H9 (cell line): ENCODE results near the gene OTX2. TPM values are rescaled to one million over a fixed set of nuclear protein-coding genes. Genes with fewer than 3 reads are reported as not detected.

Experiments
- DNase-seq: peaks from one replicate; pipeline ENCODE4 v3.0.0-alpha.2; 2017
- H2AFZ ChIP-seq: one replicate; pipeline ENCODE4 v1.6.1; 2013; ENCODE audit warnings: mild to moderate bottlenecking, low read length, control low read depth, moderate library complexity
- H2AK5ac ChIP-seq: 2 replicates; pipeline ENCODE4 v1.6.1; 2013; ENCODE audit warnings: low read length, control low read depth, mixed read lengths; ENCODE audit not compliant: insufficient read length
- H2BK120ac ChIP-seq: one replicate; pipeline ENCODE4 v1.6.1; 2013; ENCODE audit warnings: low read depth, mild to moderate bottlenecking, low read length, control low read depth, inconsistent platforms; ENCODE audit not compliant: poor library complexity, severe bottlenecking
- H2BK12ac ChIP-seq: 2 replicates; pipeline ENCODE4 v1.6.1; 2013; ENCODE audit warnings: low read length, control low read depth, mixed read lengths, low read depth; ENCODE audit not compliant: insufficient read length
- H2BK15ac ChIP-seq: 2 replicates; pipeline ENCODE4 v1.6.1; 2013; ENCODE audit warnings: low read depth, low read length, control low read depth
- H2BK20ac ChIP-seq: one replicate; pipeline ENCODE4 v1.6.1; 2013; ENCODE audit warnings: low read depth, mild to moderate bottlenecking, low read length, control low read depth, inconsistent platforms; ENCODE audit not compliant: poor library complexity, severe bottlenecking
- H2BK5ac ChIP-seq: 2 replicates; pipeline ENCODE4 v1.6.1; 2013; ENCODE audit warnings: low read length, control low read depth, mixed read lengths; ENCODE audit not compliant: insufficient read length
- H3K14ac ChIP-seq: 2 replicates; pipeline ENCODE4 v1.6.1; 2013; ENCODE audit warnings: low read length, control low read depth; ENCODE audit not compliant: insufficient read depth
- H3K18ac ChIP-seq: 2 replicates; pipeline ENCODE4 v1.6.1; 2013; ENCODE audit warnings: low read depth, mild to moderate bottlenecking, mixed read lengths, low read length, control low read depth; ENCODE audit not compliant: insufficient read length
- H3K23ac ChIP-seq: 2 replicates; pipeline ENCODE4 v1.6.1; 2013; ENCODE audit warnings: low read length, control low read depth, mixed read lengths, low read depth; ENCODE audit not compliant: insufficient read length
- H3K23me2 ChIP-seq: 2 replicates; pipeline ENCODE4 v1.6.1; 2013; ENCODE audit warnings: low read depth, mild to moderate bottlenecking, mixed read lengths, low read length, control low read depth; ENCODE audit not compliant: insufficient read length, poor library complexity, severe bottlenecking
- H3K27ac ChIP-seq: 2 replicates; pipeline ENCODE4 v1.5.1; 2013; ENCODE audit warnings: low read length, control low read depth, mixed read lengths, low read depth; ENCODE audit not compliant: insufficient read length
- H3K27me3 ChIP-seq: 2 replicates; pipeline ENCODE4 v1.6.1; 2013; ENCODE audit warnings: low read length, control low read depth, inconsistent platforms; ENCODE audit not compliant: insufficient read depth
- H3K4ac ChIP-seq: 2 replicates; pipeline ENCODE4 v1.6.1; 2013; ENCODE audit warnings: low read depth, mild to moderate bottlenecking, control low read depth, inconsistent platforms, low read length, moderate library complexity
- H3K4me1 ChIP-seq: 2 replicates; pipeline ENCODE4 v1.6.1; 2013; ENCODE audit warnings: low read length, control low read depth, inconsistent platforms; ENCODE audit not compliant: insufficient read depth
- H3K4me2 ChIP-seq: 2 replicates; pipeline ENCODE4 v1.6.1; 2013; ENCODE audit warnings: low read length, control low read depth, mixed read lengths; ENCODE audit not compliant: insufficient read length, insufficient read depth
- H3K56ac ChIP-seq: 2 replicates; pipeline ENCODE4 v1.6.1; 2013; ENCODE audit warnings: low read depth, mild to moderate bottlenecking, mixed read lengths, low read length, control low read depth; ENCODE audit not compliant: insufficient read length
- H3K79me1 ChIP-seq: 2 replicates; pipeline ENCODE4 v1.6.1; 2013; ENCODE audit warnings: low read depth, mild to moderate bottlenecking, moderate library complexity, low read length, control low read depth, inconsistent platforms; ENCODE audit not compliant: insufficient read depth, poor library complexity, severe bottlenecking
- H3K79me2 ChIP-seq: 2 replicates; pipeline ENCODE4 v1.6.1; 2013; ENCODE audit warnings: low read length, control low read depth, inconsistent platforms; ENCODE audit not compliant: insufficient read depth
- H3K9ac ChIP-seq: 2 replicates; pipeline ENCODE4 v1.6.1; 2013; ENCODE audit warnings: low read length, control low read depth, mixed read lengths; ENCODE audit not compliant: insufficient read length; ENCODE audit errors: extremely low read depth
- H3K9me3 ChIP-seq: one replicate; pipeline ENCODE4 v1.6.1; 2013; ENCODE audit warnings: low read depth, low read length, inconsistent platforms; ENCODE audit not compliant: control insufficient read depth
- H3T11ph ChIP-seq: one replicate; pipeline ENCODE4 v1.6.1; 2013; ENCODE audit warnings: mild to moderate bottlenecking, low read length, control low read depth, inconsistent platforms
- H4K20me1 ChIP-seq: one replicate; pipeline ENCODE4 v1.6.1; 2013; ENCODE audit not compliant: control insufficient read depth, insufficient read length, insufficient read depth
- H4K5ac ChIP-seq: 2 replicates; pipeline ENCODE4 v1.6.1; 2013; ENCODE audit warnings: low read depth, mild to moderate bottlenecking, mixed read lengths, low read length, control low read depth; ENCODE audit not compliant: insufficient read length
- H4K8ac ChIP-seq: replicated peaks from 2 replicates; pipeline ENCODE4 v1.6.1; 2013; ENCODE audit warnings: low read length, control low read depth, mixed read lengths, low read depth; ENCODE audit not compliant: insufficient read length
- H4K91ac ChIP-seq: 2 replicates; pipeline ENCODE4 v1.6.1; 2013; ENCODE audit warnings: low read depth, mild to moderate bottlenecking, moderate library complexity, mixed read lengths, low read length, control low read depth; ENCODE audit not compliant: insufficient read length
- H3K27ac Mint-ChIP-seq, 3 experiments: 2 replicates in 2 of 3; 3 replicates in 1 of 3; pipeline ENCODE4 v1.8.0; 2020 to 2021; ENCODE audit warnings: mixed read lengths in 3 of 3, mild to moderate bottlenecking in 1 of 3, moderate library complexity in 1 of 3
- H3K27me3 Mint-ChIP-seq: 2 replicates; pipeline ENCODE4 v1.8.0; 2021; ENCODE audit warnings: low read depth, mild to moderate bottlenecking, moderate library complexity, mixed read lengths
- H3K36me3 Mint-ChIP-seq, 3 experiments: 2 replicates in 2 of 3; 3 replicates in 1 of 3; pipeline ENCODE4 v1.8.0; 2020 to 2021; ENCODE audit warnings: low read depth in 3 of 3, mixed read lengths in 3 of 3; ENCODE audit not compliant: insufficient read depth in 1 of 3
- H3K4me1 Mint-ChIP-seq, 2 experiments: 2 replicates each; pipeline ENCODE4 v1.8.0; 2020; ENCODE audit warnings: mixed read lengths in 2 of 2
- H3K4me3 Mint-ChIP-seq, 2 experiments: 2 replicates in 1 of 2; 3 replicates in 1 of 2; pipeline ENCODE4 v1.8.0; 2020 to 2021; ENCODE audit warnings: mild to moderate bottlenecking in 2 of 2, mixed read lengths in 2 of 2, moderate library complexity in 1 of 2
- H3K9me3 Mint-ChIP-seq, 2 experiments: 2 replicates in 1 of 2; 3 replicates in 1 of 2; pipeline ENCODE4 v1.8.0; 2020; ENCODE audit warnings: mild to moderate bottlenecking in 2 of 2, mixed read lengths in 2 of 2, moderate library complexity in 1 of 2
- CTCF ChIP-seq: fragments of 200-600 bp; sonication (generic); conservative IDR thresholded peaks from 3 replicates; pipeline ENCODE4 v1.8.0; 2021; ENCODE audit warnings: antibody characterized with exemption, mild to moderate bottlenecking
- WGBS: extraction: QIAGEN DNeasy Blood & Tissue Kit; methylation state at CpG from one replicate; pipeline ENCODE4 v1.1.7; 2013; ENCODE audit warnings: missing lambda C conversion rate, low lambda C conversion rate, mixed read lengths; ENCODE audit not compliant: insufficient read length; ENCODE audit errors: extremely low coverage; 5-methylcytosine and 5-hydroxymethylcytosine counted together
- total RNA-seq: library from RNA; stranded (reverse); gene quantifications from 2 replicates; pipeline ENCODE4 v1.2.1, GENCODE V29; 2021

The OTX2 gene
- total RNA-seq, 1 experiment from 2014 or later: 193 TPM

DNA sequence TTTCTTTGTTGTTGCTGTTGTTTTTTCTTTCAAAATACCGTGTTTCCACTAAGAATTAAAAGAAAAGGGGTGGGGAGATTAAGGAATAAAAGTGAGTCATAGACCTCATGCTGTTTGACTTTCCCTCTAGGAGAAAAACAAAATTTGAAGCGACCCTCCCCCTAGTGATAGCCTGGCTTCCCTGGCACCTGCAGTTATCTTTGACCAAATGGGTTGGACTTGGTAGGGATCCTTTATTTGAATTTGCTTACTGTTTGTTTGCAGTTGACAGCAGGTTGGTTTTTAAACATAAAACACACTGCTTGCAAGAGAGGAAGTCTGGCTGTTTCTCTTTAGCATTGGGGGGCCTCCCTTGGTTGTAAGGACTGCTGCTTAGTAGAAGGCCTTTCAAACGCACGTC, 14.0 kb downstream of the OTX2 start:
- H2BK5ac ChIP-seq: no peak overlapping the region
- H3K4ac ChIP-seq: no peak overlapping the region
- no peak overlapping the region for H3K27ac ChIP-seq
- no peak overlapping the region for H2BK12ac ChIP-seq
- no peak overlapping the region for H3K18ac ChIP-seq
- Mint-ChIP-seq H3K27ac (peak overlapping the region in 2 of 3 experiments; percentile 73 to 88; a peak in 3 of 7 replicates), H3K9me3 (no peaks in the 10 kb centered on the region; a peak in 1 of 5 replicates), H3K4me3 (peak overlapping the region; percentile 54 to 80), H3K27me3 (peaks cover 48% of the 10 kb centered on the region), H3K4me1 (peaks cover 52 to 58% of the 10 kb centered on the region in 2 experiments), H3K36me3 (peaks cover 5 to 17% (median 12%) of the 10 kb centered on the region in 3 experiments)
- no peaks in the 10 kb centered on the region for H3K79me1 ChIP-seq
- H3K79me2 ChIP-seq: no peaks in the 10 kb centered on the region
- peaks cover 2% of the 10 kb centered on the region for H4K20me1 ChIP-seq
- H2AFZ ChIP-seq: no peak overlapping the region
- H2BK120ac ChIP-seq: no peak overlapping the region
- no peak overlapping the region for H4K5ac ChIP-seq
- H3K23ac ChIP-seq: no peak overlapping the region
- no peak overlapping the region for H3K9ac ChIP-seq
- H3K4me1 ChIP-seq: peaks cover 7% of the 10 kb centered on the region; the same call in 1 of the 2 replicates
- no peak overlapping the region for H4K91ac ChIP-seq
- no peaks in the 10 kb centered on the region for H3K9me3 ChIP-seq
- no peak overlapping the region for H4K8ac ChIP-seq
- H3T11ph ChIP-seq: no peak overlapping the region
- peaks cover 32% of the 10 kb centered on the region; the same call in 1 of the 2 replicates for H3K27me3 ChIP-seq
- no peak overlapping the region for H2BK15ac ChIP-seq
- TF ChIP-seq CTCF: peak; percentile 35; the same call in 2 of the 3 replicates
- no peak overlapping the region for H2AK5ac ChIP-seq
- no peak overlapping the region for H3K56ac ChIP-seq
- H3K4me2 ChIP-seq: peak overlapping the region; percentile 78
- peaks cover 39% of the 10 kb centered on the region for H3K23me2 ChIP-seq
- WGBS: no CpG with 5 or more reads among the region's 4 CpGs
- H3K14ac ChIP-seq: no peak overlapping the region
- DNase-seq: no peak
- H2BK20ac ChIP-seq: no peak overlapping the region
